GM23338 (cell line): ENCODE measurements around the gene HOXD1. TPM values are rescaled to one million over a fixed set of nuclear protein-coding genes. Genes with fewer than 3 reads are reported as not detected.

ENCODE experiments used
- ATAC-seq: fragments of 200-7000 bp; cut with Tn5 transposase; 3 replicates; pipeline ENCODE4 v1.9.1; 2020
- DNase-seq: peaks from one replicate; pipeline ENCODE4 v3.0.0-alpha.2; 2015; ENCODE audit warnings: low spot score
- H2AFZ ChIP-seq: fragments of 200-600 bp; sonication (generic); 2 replicates; pipeline ENCODE4 v1.8.0; 2016; ENCODE audit warnings: antibody characterized with exemption, mild to moderate bottlenecking, moderate library complexity
- H3F3A ChIP-seq: fragments of 200-600 bp; sonication (generic); replicated peaks from 2 replicates; pipeline ENCODE4 v1.8.0; 2017; ENCODE audit warnings: antibody characterized with exemption, mixed run types, low read depth
- H3K27ac ChIP-seq: fragments of 200-600 bp; sonication (generic); 2 replicates; pipeline ENCODE4 v1.6.1; 2016; ENCODE audit warnings: low read depth
- H3K27me3 ChIP-seq: fragments of 200-600 bp; sonication (generic); 2 replicates; pipeline ENCODE4 v1.8.0; 2016; ENCODE audit warnings: mild to moderate bottlenecking, mixed run types, moderate library complexity; ENCODE audit not compliant: insufficient read depth
- H3K36me3 ChIP-seq: fragments of 200-600 bp; sonication (generic); 2 replicates; pipeline ENCODE4 v1.8.0; 2016; ENCODE audit warnings: mild to moderate bottlenecking; ENCODE audit not compliant: insufficient read depth
- H3K4me1 ChIP-seq: fragments of 200-600 bp; sonication (generic); 2 replicates; pipeline ENCODE4 v1.8.0; 2016; ENCODE audit warnings: mild to moderate bottlenecking, moderate library complexity; ENCODE audit not compliant: insufficient read depth
- H3K4me2 ChIP-seq: fragments of 200-600 bp; sonication (generic); 2 replicates; pipeline ENCODE4 v1.7.1; 2017; ENCODE audit warnings: mixed run types
- H3K4me3 ChIP-seq: fragments of 200-600 bp; sonication (generic); 2 replicates; pipeline ENCODE4 v1.6.1; 2016; ENCODE audit warnings: mixed run types
- H3K79me2 ChIP-seq: fragments of 200-600 bp; sonication (generic); replicated peaks from 2 replicates; pipeline ENCODE4 v1.8.0; 2017; ENCODE audit warnings: mild to moderate bottlenecking; ENCODE audit not compliant: insufficient read depth
- H3K9me2 ChIP-seq: fragments of 200-600 bp; sonication (generic); 2 replicates; pipeline ENCODE4 v1.8.0; 2017; ENCODE audit not compliant: insufficient read depth
- H4K20me1 ChIP-seq: fragments of 200-600 bp; sonication (generic); replicated peaks from 2 replicates; pipeline ENCODE4 v1.8.0; 2017; ENCODE audit warnings: mild to moderate bottlenecking; ENCODE audit not compliant: insufficient read depth
- H3K27ac Mint-ChIP-seq: 2 replicates; pipeline ENCODE4 v1.8.0; 2020; ENCODE audit warnings: inconsistent platforms, mild to moderate bottlenecking, moderate library complexity, mixed read lengths
- H3K27me3 Mint-ChIP-seq: 3 replicates; pipeline ENCODE4 v1.8.0; 2022; ENCODE audit warnings: low read depth, mild to moderate bottlenecking, moderate library complexity, mixed read lengths, inconsistent platforms; ENCODE audit not compliant: insufficient read depth, poor library complexity
- H3K36me3 Mint-ChIP-seq: 3 replicates; pipeline ENCODE4 v1.8.0; 2021; ENCODE audit warnings: low read depth, mild to moderate bottlenecking, inconsistent platforms, moderate library complexity, mixed read lengths
- H3K4me1 Mint-ChIP-seq: 3 replicates; pipeline ENCODE4 v1.8.0; 2020; ENCODE audit warnings: mild to moderate bottlenecking, inconsistent platforms, mixed read lengths
- H3K4me3 Mint-ChIP-seq: 3 replicates; pipeline ENCODE4 v1.8.0; 2021; ENCODE audit warnings: moderate library complexity, mild to moderate bottlenecking, inconsistent platforms, mixed read lengths
- H3K9me3 Mint-ChIP-seq: 3 replicates; pipeline ENCODE4 v1.8.0; 2020; ENCODE audit warnings: moderate library complexity, mild to moderate bottlenecking, inconsistent platforms, mixed read lengths
- CREB1 ChIP-seq: fragments of 250-450 bp; sonication (Bioruptor Pico); IDR thresholded peaks from 2 replicates; pipeline ENCODE4 v1.5.0; 2020; ENCODE audit warnings: low read depth, mild to moderate bottlenecking, moderate library complexity
- EZH2 ChIP-seq: fragments of 200-600 bp; sonication (generic); IDR thresholded peaks from one replicate; pipeline ENCODE4 v1.8.0; 2017; ENCODE audit warnings: antibody characterized with exemption, mild to moderate bottlenecking, low read depth; ENCODE audit not compliant: unreplicated experiment
- EZH2phosphoT487 ChIP-seq: fragments of 200-600 bp; sonication (generic); IDR thresholded peaks from one replicate; pipeline ENCODE4 v1.8.1; 2018; ENCODE audit warnings: antibody characterized with exemption; ENCODE audit not compliant: unreplicated experiment
- JUNB ChIP-seq: IDR thresholded peaks from one replicate; pipeline ENCODE4 v1.6.1; 2016; ENCODE audit warnings: antibody characterized with exemption; ENCODE audit not compliant: unreplicated experiment
- NANOG ChIP-seq: IDR thresholded peaks from 2 replicates; pipeline ENCODE4 v1.6.1; 2016; ENCODE audit warnings: antibody characterized with exemption, borderline replicate concordance
- POLR2AphosphoS5 ChIP-seq: IDR thresholded peaks from 2 replicates; pipeline ENCODE4 v1.6.1; 2016; ENCODE audit warnings: antibody characterized with exemption, low read depth
- STAT1 ChIP-seq: IDR thresholded peaks from one replicate; pipeline ENCODE4 v1.6.1; 2016; ENCODE audit warnings: antibody characterized with exemption; ENCODE audit not compliant: unreplicated experiment
- ZNF114 ChIP-seq: fragments of 250-450 bp; sonication (Bioruptor Pico); IDR thresholded peaks from 2 replicates; pipeline ENCODE4 v1.5.0; 2020; ENCODE audit warnings: mild to moderate bottlenecking, moderate library complexity
- ZNF331 ChIP-seq: fragments of 250-450 bp; sonication (Bioruptor Pico); IDR thresholded peaks from 2 replicates; pipeline ENCODE4 v1.5.0; 2020; ENCODE audit warnings: low read depth, mild to moderate bottlenecking, moderate library complexity
- polyA plus RNA-seq: library from polyadenylated mRNA; unstranded; fragments of >200 nt; fragmentation: Nextera tagmentation; extraction: Ambion mirVana; gene quantifications from 2 replicates; pipeline ENCODE4 v1.2.1, GENCODE V29; 2016
- total RNA-seq: library from RNA; depleted of rRNA; stranded (reverse); fragments of >200 nt; shearing (Covaris generic); gene quantifications from 2 replicates; pipeline ENCODE4 v1.2.3, GENCODE V29; 2014
- TF ChIP-seq, protein P1 (sequence below): IDR thresholded peaks from 2 replicates; pipeline ENCODE4 v1.6.1; 2016; ENCODE audit warnings: antibody characterized with exemption
- TF ChIP-seq, protein P2 (sequence below): IDR thresholded peaks from one replicate; pipeline ENCODE4 v1.6.1; 2018; ENCODE audit warnings: antibody characterized with exemption; ENCODE audit not compliant: unreplicated experiment
- TF ChIP-seq, protein P3 (sequence below): fragments of 250-450 bp; sonication (Bioruptor Pico); IDR thresholded peaks from 2 replicates; pipeline ENCODE4 v1.5.0; 2020; ENCODE audit warnings: mild to moderate bottlenecking, moderate library complexity
- TF ChIP-seq, protein P4 (sequence below), 2 experiments: fragments of 200-600 bp in 1 of 2; sonication (generic) in 1 of 2; conservative IDR thresholded peaks; 2 replicates each; pipeline versions ENCODE4 v1.5.1 to v1.6.1; 2016 to 2017; ENCODE audit warnings: antibody characterized with exemption in 2 of 2, low read depth in 2 of 2, mild to moderate bottlenecking in 2 of 2, moderate library complexity in 1 of 2

The HOXD1 gene
- total and polyA plus RNA-seq, 2 experiments from 2014 or later, result not detected

DNA sequence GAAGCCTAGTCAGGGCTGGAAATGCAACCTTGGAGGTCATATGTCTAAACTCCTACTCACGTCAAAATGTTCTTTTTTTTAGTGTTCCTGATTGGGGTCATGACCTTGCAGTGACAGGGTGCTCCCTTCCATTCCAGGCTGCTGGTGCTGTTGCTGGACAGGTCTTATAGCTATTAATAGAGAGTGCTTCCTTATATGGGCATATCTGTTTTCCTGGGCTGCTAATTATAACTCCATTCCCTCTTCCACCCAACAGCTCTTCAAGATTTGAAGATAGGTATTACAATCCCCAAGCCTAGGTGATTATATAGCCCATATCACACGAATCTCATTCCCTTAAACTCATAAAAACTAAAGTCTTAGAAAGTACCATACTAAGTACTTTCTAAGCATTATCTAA is 18.8 kb upstream of the HOXD1 start:
- TF ChIP-seq STAT1 (no peak), JUNB (no peak), ZNF331 (CRISPR knock-in tag) (no peak), EZH2 (no peak), CREB1 (no peak), POLR2AphosphoS5 (no peak), NANOG (no peak), EZH2phosphoT487 (no peak), ZNF114 (CRISPR knock-in tag) (no peak)
- TF ChIP-seq, protein P1, sequence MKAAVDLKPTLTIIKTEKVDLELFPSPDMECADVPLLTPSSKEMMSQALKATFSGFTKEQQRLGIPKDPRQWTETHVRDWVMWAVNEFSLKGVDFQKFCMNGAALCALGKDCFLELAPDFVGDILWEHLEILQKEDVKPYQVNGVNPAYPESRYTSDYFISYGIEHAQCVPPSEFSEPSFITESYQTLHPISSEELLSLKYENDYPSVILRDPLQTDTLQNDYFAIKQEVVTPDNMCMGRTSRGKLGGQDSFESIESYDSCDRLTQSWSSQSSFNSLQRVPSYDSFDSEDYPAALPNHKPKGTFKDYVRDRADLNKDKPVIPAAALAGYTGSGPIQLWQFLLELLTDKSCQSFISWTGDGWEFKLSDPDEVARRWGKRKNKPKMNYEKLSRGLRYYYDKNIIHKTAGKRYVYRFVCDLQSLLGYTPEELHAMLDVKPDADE, result no peak
- TF ChIP-seq, protein P2, sequence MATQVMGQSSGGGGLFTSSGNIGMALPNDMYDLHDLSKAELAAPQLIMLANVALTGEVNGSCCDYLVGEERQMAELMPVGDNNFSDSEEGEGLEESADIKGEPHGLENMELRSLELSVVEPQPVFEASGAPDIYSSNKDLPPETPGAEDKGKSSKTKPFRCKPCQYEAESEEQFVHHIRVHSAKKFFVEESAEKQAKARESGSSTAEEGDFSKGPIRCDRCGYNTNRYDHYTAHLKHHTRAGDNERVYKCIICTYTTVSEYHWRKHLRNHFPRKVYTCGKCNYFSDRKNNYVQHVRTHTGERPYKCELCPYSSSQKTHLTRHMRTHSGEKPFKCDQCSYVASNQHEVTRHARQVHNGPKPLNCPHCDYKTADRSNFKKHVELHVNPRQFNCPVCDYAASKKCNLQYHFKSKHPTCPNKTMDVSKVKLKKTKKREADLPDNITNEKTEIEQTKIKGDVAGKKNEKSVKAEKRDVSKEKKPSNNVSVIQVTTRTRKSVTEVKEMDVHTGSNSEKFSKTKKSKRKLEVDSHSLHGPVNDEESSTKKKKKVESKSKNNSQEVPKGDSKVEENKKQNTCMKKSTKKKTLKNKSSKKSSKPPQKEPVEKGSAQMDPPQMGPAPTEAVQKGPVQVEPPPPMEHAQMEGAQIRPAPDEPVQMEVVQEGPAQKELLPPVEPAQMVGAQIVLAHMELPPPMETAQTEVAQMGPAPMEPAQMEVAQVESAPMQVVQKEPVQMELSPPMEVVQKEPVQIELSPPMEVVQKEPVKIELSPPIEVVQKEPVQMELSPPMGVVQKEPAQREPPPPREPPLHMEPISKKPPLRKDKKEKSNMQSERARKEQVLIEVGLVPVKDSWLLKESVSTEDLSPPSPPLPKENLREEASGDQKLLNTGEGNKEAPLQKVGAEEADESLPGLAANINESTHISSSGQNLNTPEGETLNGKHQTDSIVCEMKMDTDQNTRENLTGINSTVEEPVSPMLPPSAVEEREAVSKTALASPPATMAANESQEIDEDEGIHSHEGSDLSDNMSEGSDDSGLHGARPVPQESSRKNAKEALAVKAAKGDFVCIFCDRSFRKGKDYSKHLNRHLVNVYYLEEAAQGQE, result no peak
- TF ChIP-seq, protein P3, sequence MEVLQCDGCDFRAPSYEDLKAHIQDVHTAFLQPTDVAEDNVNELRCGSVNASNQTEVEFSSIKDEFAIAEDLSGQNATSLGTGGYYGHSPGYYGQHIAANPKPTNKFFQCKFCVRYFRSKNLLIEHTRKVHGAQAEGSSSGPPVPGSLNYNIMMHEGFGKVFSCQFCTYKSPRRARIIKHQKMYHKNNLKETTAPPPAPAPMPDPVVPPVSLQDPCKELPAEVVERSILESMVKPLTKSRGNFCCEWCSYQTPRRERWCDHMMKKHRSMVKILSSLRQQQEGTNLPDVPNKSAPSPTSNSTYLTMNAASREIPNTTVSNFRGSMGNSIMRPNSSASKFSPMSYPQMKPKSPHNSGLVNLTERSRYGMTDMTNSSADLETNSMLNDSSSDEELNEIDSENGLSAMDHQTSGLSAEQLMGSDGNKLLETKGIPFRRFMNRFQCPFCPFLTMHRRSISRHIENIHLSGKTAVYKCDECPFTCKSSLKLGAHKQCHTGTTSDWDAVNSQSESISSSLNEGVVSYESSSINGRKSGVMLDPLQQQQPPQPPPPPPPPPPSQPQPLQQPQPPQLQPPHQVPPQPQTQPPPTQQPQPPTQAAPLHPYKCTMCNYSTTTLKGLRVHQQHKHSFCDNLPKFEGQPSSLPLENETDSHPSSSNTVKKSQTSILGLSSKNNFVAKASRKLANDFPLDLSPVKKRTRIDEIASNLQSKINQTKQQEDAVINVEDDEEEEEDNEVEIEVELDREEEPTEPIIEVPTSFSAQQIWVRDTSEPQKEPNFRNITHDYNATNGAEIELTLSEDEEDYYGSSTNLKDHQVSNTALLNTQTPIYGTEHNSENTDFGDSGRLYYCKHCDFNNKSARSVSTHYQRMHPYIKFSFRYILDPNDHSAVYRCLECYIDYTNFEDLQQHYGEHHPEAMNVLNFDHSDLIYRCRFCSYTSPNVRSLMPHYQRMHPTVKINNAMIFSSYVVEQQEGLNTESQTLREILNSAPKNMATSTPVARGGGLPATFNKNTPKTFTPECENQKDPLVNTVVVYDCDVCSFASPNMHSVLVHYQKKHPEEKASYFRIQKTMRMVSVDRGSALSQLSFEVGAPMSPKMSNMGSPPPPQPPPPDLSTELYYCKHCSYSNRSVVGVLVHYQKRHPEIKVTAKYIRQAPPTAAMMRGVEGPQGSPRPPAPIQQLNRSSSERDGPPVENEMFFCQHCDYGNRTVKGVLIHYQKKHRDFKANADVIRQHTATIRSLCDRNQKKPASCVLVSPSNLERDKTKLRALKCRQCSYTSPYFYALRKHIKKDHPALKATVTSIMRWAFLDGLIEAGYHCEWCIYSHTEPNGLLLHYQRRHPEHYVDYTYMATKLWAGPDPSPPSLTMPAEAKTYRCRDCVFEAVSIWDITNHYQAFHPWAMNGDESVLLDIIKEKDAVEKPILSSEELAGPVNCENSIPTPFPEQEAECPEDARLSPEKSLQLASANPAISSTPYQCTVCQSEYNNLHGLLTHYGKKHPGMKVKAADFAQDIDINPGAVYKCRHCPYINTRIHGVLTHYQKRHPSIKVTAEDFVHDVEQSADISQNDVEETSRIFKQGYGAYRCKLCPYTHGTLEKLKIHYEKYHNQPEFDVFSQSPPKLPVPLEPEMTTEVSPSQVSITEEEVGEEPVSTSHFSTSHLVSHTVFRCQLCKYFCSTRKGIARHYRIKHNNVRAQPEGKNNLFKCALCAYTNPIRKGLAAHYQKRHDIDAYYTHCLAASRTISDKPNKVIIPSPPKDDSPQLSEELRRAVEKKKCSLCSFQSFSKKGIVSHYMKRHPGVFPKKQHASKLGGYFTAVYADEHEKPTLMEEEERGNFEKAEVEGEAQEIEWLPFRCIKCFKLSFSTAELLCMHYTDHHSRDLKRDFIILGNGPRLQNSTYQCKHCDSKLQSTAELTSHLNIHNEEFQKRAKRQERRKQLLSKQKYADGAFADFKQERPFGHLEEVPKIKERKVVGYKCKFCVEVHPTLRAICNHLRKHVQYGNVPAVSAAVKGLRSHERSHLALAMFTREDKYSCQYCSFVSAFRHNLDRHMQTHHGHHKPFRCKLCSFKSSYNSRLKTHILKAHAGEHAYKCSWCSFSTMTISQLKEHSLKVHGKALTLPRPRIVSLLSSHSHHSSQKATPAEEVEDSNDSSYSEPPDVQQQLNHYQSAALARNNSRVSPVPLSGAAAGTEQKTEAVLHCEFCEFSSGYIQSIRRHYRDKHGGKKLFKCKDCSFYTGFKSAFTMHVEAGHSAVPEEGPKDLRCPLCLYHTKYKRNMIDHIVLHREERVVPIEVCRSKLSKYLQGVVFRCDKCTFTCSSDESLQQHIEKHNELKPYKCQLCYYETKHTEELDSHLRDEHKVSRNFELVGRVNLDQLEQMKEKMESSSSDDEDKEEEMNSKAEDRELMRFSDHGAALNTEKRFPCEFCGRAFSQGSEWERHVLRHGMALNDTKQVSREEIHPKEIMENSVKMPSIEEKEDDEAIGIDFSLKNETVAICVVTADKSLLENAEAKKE (CRISPR knock-in tag), result no peak
- TF ChIP-seq, protein P4, sequence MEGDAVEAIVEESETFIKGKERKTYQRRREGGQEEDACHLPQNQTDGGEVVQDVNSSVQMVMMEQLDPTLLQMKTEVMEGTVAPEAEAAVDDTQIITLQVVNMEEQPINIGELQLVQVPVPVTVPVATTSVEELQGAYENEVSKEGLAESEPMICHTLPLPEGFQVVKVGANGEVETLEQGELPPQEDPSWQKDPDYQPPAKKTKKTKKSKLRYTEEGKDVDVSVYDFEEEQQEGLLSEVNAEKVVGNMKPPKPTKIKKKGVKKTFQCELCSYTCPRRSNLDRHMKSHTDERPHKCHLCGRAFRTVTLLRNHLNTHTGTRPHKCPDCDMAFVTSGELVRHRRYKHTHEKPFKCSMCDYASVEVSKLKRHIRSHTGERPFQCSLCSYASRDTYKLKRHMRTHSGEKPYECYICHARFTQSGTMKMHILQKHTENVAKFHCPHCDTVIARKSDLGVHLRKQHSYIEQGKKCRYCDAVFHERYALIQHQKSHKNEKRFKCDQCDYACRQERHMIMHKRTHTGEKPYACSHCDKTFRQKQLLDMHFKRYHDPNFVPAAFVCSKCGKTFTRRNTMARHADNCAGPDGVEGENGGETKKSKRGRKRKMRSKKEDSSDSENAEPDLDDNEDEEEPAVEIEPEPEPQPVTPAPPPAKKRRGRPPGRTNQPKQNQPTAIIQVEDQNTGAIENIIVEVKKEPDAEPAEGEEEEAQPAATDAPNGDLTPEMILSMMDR (conservative IDR thresholded peaks at IDR 0.05; ENCODE audit: low read depth in 2 of 2), result no peak
- Histone ChIP-seq H3F3A (peaks cover 15% of the 10 kb centered on the region), H4K20me1 (peaks cover 51% of the 10 kb centered on the region), H3K4me1 (peaks cover 34% of the 10 kb centered on the region), H2AFZ (no peak overlapping the region), H3K4me2 (no peak overlapping the region), H3K36me3 (no peaks in the 10 kb centered on the region; the same call in 1 of the 2 replicates), H3K4me3 (no peak overlapping the region), H3K27me3 (peaks cover 100% of the 10 kb centered on the region), H3K27ac (no peak overlapping the region), H3K9me2 (no peaks in the 10 kb centered on the region), H3K79me2 (no peaks in the 10 kb centered on the region)
- Mint-ChIP-seq H3K27me3 (peaks cover 100% of the 10 kb centered on the region), H3K4me1 (peaks cover 33% of the 10 kb centered on the region), H3K36me3 (no peaks in the 10 kb centered on the region), H3K4me3 (no peak overlapping the region), H3K9me3 (no peaks in the 10 kb centered on the region; the same call in 1 of the 3 replicates), H3K27ac (no peak overlapping the region)
- ATAC-seq (no peak), DNase-seq (no peak)
